Suprapubic skin (tissue), 4 donors: ENCODE results near the gene ALOX5AP.

Experiments used
- EP300 ChIP-seq: sonication (generic); formaldehyde crosslinking; IDR thresholded peaks from one replicate; pipeline ENCODE4 v1.6.1; 2017; ENCODE audit warnings: antibody characterized with exemption
- POLR2AphosphoS5 ChIP-seq, 3 donors: sonication (generic); formaldehyde crosslinking; IDR thresholded peaks; one replicate each; pipeline ENCODE4 v1.6.1; 2017; ENCODE audit warnings: antibody characterized with exemption in 3 of 3
- TF ChIP-seq, protein P1 (sequence below), 2 donors: fragments of 200-600 bp in 1 of 2; fragments of 450-650 bp in 1 of 2; sonication (generic) in 1 of 2; IDR thresholded peaks; one replicate each; pipeline ENCODE4 v1.5.1; 2016 to 2019; ENCODE audit warnings: antibody characterized with exemption in 2 of 2, mild to moderate bottlenecking in 1 of 2, moderate library complexity in 1 of 2

GRCh38 chr13:30685987-30686386, 49.4 kb upstream of the ALOX5AP start:
- TF ChIP-seq, protein P1, sequence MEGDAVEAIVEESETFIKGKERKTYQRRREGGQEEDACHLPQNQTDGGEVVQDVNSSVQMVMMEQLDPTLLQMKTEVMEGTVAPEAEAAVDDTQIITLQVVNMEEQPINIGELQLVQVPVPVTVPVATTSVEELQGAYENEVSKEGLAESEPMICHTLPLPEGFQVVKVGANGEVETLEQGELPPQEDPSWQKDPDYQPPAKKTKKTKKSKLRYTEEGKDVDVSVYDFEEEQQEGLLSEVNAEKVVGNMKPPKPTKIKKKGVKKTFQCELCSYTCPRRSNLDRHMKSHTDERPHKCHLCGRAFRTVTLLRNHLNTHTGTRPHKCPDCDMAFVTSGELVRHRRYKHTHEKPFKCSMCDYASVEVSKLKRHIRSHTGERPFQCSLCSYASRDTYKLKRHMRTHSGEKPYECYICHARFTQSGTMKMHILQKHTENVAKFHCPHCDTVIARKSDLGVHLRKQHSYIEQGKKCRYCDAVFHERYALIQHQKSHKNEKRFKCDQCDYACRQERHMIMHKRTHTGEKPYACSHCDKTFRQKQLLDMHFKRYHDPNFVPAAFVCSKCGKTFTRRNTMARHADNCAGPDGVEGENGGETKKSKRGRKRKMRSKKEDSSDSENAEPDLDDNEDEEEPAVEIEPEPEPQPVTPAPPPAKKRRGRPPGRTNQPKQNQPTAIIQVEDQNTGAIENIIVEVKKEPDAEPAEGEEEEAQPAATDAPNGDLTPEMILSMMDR (IDR thresholded peaks at IDR 0.05), result no peak
- no peak for TF ChIP-seq POLR2AphosphoS5 (IDR thresholded peaks at IDR 0.05)
- no peak for TF ChIP-seq EP300
